Testis (tissue), 3 donors: ENCODE measurements around the gene CCDC102A. TPM values are rescaled to one million over a fixed set of nuclear protein-coding genes. Genes with fewer than 3 reads are reported as not detected.

Experiments
- DNase-seq: peaks from one replicate; pipeline ENCODE4 v3.0.0-alpha.2; 2019
- H3K27ac ChIP-seq, 2 donors: fragments of 200-600 bp; sonication (generic); one replicate each; pipeline ENCODE4 v1.5.1; 2019
- H3K27me3 ChIP-seq: fragments of 200-600 bp; sonication (generic); one replicate; pipeline ENCODE4 v1.5.1; 2019
- H3K36me3 ChIP-seq: fragments of 200-600 bp; sonication (generic); one replicate; pipeline ENCODE4 v1.5.1; 2017; ENCODE audit warnings: low read depth; ENCODE audit errors: missing control alignments
- H3K4me1 ChIP-seq: fragments of 200-600 bp; sonication (generic); one replicate; pipeline ENCODE4 v1.5.1; 2019
- H3K4me3 ChIP-seq, 2 donors: fragments of 200-600 bp; sonication (generic); one replicate each; pipeline ENCODE4 v1.5.1; 2017 to 2019
- H3K9me3 ChIP-seq: fragments of 200-600 bp; sonication (generic); one replicate; pipeline ENCODE4 v1.5.1; 2017
- POLR2A ChIP-seq: fragments of 450-650 bp; IDR thresholded peaks from one replicate; pipeline ENCODE4 v1.6.1; 2017; ENCODE audit warnings: antibody characterized with exemption, mild to moderate bottlenecking, moderate library complexity
- WGBS, 2 donors: methylation state at CpG; one replicate each; pipeline ENCODE4 v1.1.5; 2018; 5-methylcytosine and 5-hydroxymethylcytosine counted together
- intact Hi-C: fragments of 100-400 bp; cut with DNase I; formaldehyde crosslinking; loops from one replicate; pipeline ENCODE4 v1.15.1; 2023; ENCODE audit warnings: low total_unique reads
- polyA plus RNA-seq: library from polyadenylated mRNA; stranded (reverse); fragments of 350-450 nt; fragmentation: Illumina TruSeq; extraction: RNeasy Lipid Tissue Mini Kit (QIAGEN cat#74804); gene quantifications from one replicate; pipeline ENCODE4 v1.2.3, GENCODE V29; 2014; ENCODE audit warnings: low read depth, low replicate concordance; ENCODE audit not compliant: insufficient read depth
- total RNA-seq, 2 donors: library from RNA; depleted of rRNA; stranded (reverse); fragments of >200 nt; gene quantifications; one replicate each; pipeline ENCODE4 v1.2.3, GENCODE V29; 2016
- TF ChIP-seq, protein P1 (sequence below), 3 experiments: fragments of 450-650 bp in 2 of 3; fragments of 200-600 bp in 1 of 3; sonication (generic) in 1 of 3; IDR thresholded peaks; one replicate each; pipeline ENCODE4 v1.5.1; 2016 to 2019; ENCODE audit warnings: antibody characterized with exemption in 3 of 3, mild to moderate bottlenecking in 2 of 3, moderate library complexity in 1 of 3

CCDC102A gene
- total and polyA plus RNA-seq, 3 donors from 2014 or later = 7.7 to 16.7 (median 13.1) TPM

DNA sequence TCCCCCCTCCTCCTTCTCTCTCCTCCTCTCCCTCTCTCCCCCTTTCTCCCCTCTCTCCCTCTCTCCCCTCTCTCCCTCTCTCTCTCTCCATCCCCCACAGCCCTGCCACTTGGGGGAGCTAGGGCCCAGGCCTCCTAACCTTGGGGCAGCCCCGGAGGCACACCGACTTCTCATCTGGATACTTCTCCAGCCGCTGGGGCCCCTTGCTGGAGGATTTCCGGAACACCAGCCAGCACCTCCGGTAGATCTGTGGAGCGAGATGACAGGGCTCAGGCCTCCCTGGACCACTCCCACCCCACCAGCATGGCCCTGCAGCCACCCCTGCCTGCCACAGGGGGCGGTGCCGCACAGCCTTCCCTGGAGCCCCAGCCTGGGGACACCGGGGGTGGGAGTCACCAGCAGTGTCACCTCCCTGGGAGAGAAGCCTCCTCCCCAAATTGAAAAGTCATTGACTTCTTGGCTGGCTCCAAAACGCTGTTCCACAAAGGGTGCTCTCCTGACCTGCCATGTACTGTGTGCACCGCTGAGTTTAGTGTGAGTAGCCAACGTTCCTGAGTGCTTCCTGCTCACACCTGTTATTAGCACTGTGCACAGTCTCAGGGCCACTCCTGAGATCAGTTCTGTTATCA, 60.5 kb downstream of the CCDC102A start:
- no peak overlapping the region for H3K27ac ChIP-seq
- 26 to 49% methylated on average over 9 to 12 of the region's 12 CpGs for WGBS, 2 donors
- no peak for TF ChIP-seq POLR2A
- TF ChIP-seq, protein P1, sequence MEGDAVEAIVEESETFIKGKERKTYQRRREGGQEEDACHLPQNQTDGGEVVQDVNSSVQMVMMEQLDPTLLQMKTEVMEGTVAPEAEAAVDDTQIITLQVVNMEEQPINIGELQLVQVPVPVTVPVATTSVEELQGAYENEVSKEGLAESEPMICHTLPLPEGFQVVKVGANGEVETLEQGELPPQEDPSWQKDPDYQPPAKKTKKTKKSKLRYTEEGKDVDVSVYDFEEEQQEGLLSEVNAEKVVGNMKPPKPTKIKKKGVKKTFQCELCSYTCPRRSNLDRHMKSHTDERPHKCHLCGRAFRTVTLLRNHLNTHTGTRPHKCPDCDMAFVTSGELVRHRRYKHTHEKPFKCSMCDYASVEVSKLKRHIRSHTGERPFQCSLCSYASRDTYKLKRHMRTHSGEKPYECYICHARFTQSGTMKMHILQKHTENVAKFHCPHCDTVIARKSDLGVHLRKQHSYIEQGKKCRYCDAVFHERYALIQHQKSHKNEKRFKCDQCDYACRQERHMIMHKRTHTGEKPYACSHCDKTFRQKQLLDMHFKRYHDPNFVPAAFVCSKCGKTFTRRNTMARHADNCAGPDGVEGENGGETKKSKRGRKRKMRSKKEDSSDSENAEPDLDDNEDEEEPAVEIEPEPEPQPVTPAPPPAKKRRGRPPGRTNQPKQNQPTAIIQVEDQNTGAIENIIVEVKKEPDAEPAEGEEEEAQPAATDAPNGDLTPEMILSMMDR (IDR thresholded peaks at IDR 0.05) = peak in 1 of 3 experiments; percentile 9

GRCh38 chr16:57474671-57475661, 61.4 kb downstream of the CCDC102A start:
- no peak for TF ChIP-seq POLR2A
- TF ChIP-seq, protein P1 (IDR thresholded peaks at IDR 0.05) = no peak
- 91 to 92% methylated on average over 27 to 30 of the region's 30 CpGs for WGBS, 2 donors
- no peaks in the 10 kb centered on the region for H3K9me3 ChIP-seq
- no peak overlapping the region for H3K27ac ChIP-seq
- DNase-seq = no peak
- H3K4me1 ChIP-seq = peaks cover 26% of the 10 kb centered on the region
- H3K4me3 ChIP-seq = no peak overlapping the region
- no peaks in the 10 kb centered on the region for H3K27me3 ChIP-seq
- intact Hi-C loops = no loop called here
- no peaks in the 10 kb centered on the region for H3K36me3 ChIP-seq

More for the DNA sequence above, 60.5 kb downstream of the CCDC102A start:
- Histone ChIP-seq H3K27me3 (no peaks in the 10 kb centered on the region), H3K4me3 (no peak overlapping the region), H3K9me3 (no peaks in the 10 kb centered on the region), H3K36me3 (no peaks in the 10 kb centered on the region), H3K4me1 (peaks cover 32% of the 10 kb centered on the region)
- intact Hi-C loops = no loop called here
- no peak for DNase-seq

DNA sequence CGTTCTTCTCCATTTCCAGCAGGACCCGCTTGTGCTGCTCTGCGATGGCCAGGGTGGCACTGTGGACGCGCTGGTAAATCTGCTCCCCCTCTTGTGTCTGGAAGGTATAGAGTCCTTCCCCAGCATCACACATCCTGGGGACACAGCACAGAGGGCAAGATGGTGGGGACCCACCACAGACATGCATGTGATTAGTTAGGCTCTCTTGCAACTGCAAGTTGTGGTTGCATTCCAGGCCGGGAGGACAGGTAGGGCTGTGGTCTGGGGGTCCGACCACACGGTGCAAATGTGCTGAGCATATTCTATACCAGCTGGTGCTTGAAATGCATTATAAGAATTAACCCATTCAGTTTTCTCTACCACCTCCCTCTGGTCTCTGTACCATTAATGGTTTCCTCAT, 62.5 kb downstream of the CCDC102A start:
- H3K4me1 ChIP-seq = peaks cover 16% of the 10 kb centered on the region
- H3K9me3 ChIP-seq = no peaks in the 10 kb centered on the region
- H3K27me3 ChIP-seq = no peaks in the 10 kb centered on the region
- no peak overlapping the region for H3K27ac ChIP-seq
- WGBS, 2 donors = 83 to 85% methylated on average over 8 of the region's 8 CpGs
- H3K36me3 ChIP-seq = no peaks in the 10 kb centered on the region
- intact Hi-C loops = no loop called here
- no peak for DNase-seq
- no peak for TF ChIP-seq POLR2A
- TF ChIP-seq, protein P1 (IDR thresholded peaks at IDR 0.05) = no peak
- H3K4me3 ChIP-seq = no peak overlapping the region

DNA sequence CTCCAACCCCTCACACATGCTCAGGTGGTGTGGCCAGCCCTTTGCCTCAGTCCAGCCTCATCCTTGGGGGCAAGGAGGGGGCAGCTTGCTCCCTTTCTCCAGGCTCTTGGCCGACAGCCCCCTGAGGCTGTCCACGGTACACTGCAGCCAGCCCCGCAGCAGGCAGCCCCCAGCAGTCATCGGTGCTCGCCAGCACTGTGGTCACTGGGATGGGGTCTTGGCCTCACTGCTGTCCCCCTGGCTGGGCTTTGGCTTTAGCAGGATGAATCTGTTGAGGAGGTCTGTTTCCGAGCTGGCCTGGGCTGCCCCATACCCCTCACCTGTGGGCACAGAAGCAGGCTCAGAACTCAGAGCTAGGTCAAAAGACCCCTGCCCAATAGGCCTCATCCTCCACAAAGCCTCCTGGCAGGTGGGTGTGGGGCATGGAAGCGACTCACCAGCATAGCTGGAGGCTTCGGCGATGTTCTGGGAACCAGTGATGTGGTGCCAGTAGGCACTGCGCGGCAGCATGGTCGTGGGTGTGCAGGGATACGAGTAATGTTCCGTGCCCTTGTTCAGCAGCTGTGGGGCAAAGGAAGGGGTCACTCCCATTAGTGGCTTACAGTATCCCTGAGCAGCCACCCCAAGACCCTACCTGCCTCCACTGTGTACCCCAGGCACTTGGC, 63.1 kb downstream of the CCDC102A start:
- no peak overlapping the region for H3K4me3 ChIP-seq
- H3K9me3 ChIP-seq = no peaks in the 10 kb centered on the region
- H3K27me3 ChIP-seq = no peaks in the 10 kb centered on the region
- 86 to 90% methylated on average over 2 to 14 of the region's 14 CpGs for WGBS, 2 donors
- intact Hi-C loops = no loop called here
- no peak overlapping the region for H3K27ac ChIP-seq
- peaks cover 13% of the 10 kb centered on the region for H3K4me1 ChIP-seq
- no peaks in the 10 kb centered on the region for H3K36me3 ChIP-seq
- TF ChIP-seq, protein P1 (IDR thresholded peaks at IDR 0.05) = no peak
- no peak for TF ChIP-seq POLR2A
- no peak for DNase-seq
